IPS-NIHi11 (cell line): ENCODE results near the gene PPP2R3B.
"Not testable (repeated sequence)": the region's sequence is repeated elsewhere in the genome, so short reads cannot be mapped to it uniquely, and the experiment has no call there.

Experiments
- DNase-seq: peaks from one replicate; pipeline ENCODE4 v3.0.0; 2012; ENCODE audit warnings: mixed read lengths, low spot score

The PPP2R3B gene

DNA sequence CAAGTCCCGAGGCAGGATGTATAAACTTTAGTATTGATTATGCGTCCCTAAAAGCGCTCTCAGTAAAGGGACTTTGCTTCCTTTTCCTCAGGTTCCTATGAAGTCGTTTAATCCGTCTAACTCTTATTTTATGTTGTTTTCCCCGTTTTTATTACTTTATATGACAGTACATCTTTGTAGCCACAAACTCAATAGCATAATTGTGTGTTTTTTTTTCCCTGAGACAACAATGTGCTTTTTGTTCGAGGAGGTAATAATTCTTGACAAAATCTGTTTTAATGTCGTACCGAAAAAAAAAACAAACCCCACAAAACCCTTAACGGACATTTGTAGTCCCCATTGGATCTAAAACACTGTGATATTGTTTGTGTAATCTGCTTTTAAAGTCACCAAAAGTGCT is 17.9 kb upstream of the PPP2R3B start:
- DNase-seq = no peak

DNA sequence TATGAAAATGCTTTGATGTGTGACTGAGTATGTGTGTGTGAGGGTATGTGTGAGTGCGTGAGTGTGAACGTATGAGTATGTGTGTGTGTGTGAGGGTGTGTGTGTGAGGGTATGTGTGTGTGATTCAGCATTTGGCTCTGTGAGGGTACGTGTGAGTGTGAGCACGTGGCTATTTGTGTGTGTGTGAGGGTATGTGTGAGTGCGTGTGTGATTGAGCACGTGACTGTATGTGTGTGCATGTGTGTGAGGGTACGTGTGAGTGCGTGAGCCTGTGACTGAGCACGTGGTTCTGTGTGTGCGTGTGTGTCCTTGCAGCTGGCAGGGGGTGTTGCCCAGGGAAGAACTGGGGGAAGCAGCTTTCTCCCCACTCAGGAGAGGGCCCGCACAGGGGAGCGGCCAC is 16.1 kb upstream of the PPP2R3B start:
- DNase-seq = no peak

DNA sequence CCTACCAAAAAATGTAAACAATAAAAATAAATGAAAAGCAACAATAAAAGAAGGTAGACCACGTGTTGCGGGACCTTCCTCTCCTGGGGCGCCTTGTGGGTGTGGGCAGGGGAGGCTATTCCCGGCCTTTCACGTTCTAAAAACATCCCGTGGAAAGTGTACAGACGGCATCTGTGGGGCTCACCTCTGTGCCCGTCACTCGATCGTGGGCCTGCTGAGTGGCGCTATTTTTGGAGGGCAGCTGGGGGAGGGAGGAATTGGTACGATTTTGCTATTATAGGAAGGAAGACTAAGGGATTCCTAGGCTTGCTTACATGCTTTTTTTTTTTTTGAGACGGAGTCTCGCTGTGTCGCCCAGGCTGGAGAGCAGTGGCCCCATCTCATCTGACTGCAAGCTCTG is 13.6 kb upstream of the PPP2R3B start:
- no peak for DNase-seq

DNA sequence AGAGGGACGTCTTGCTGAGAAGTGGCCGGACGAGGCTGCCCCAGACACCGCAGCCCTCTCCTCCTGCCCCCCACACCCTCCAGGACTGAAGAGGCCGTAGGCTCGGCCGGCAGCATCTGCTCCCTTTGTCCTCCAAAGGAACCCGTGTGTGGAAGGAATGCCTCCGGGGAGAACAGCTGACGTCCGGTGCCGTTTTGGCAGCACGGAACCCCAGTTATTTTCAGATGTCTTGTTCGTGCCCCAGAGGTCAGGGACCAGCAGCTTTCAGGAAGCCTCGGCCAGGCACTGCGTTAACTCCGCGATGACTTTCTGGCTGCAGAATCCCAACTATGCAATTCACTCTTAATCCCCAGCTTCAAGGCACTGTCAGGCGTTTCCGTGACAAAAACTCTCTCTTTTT is 10.9 kb upstream of the PPP2R3B start:
- peak; percentile 49 for DNase-seq

DNA sequence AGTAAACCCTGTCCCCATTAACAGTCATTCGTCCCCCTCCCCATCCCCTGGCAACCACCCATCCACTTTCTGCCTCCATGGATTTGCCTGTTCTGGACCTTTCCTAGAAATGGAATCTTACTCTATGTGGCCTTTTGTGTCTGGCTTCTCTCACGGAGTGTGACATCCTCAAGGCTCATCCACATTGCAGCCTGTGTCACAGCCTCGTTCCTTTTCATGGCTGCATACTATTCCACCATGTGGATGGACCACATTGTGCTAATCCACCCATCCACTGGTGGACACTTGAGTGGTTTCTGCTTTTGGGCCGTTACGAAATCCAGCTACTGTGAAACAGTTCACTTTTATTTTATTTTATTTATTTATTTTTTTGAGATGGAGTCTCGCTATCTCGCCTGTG is 8.1 kb upstream of the PPP2R3B start:
- DNase-seq = no peak

DNA sequence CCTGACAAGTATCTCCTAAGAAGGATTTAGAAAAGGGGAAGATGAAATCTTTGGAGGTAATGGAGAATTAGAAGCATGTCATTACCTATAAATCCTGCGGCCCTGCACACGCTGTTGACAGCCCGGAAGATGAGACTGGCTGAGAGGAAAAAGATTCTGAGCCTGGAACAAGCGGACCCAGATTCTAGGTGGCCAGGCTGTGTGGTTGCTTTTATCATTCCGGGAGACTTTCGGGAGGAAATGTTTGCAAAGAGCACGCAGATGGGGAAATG is 5.8 kb upstream of the PPP2R3B start:
- no peak for DNase-seq

DNA sequence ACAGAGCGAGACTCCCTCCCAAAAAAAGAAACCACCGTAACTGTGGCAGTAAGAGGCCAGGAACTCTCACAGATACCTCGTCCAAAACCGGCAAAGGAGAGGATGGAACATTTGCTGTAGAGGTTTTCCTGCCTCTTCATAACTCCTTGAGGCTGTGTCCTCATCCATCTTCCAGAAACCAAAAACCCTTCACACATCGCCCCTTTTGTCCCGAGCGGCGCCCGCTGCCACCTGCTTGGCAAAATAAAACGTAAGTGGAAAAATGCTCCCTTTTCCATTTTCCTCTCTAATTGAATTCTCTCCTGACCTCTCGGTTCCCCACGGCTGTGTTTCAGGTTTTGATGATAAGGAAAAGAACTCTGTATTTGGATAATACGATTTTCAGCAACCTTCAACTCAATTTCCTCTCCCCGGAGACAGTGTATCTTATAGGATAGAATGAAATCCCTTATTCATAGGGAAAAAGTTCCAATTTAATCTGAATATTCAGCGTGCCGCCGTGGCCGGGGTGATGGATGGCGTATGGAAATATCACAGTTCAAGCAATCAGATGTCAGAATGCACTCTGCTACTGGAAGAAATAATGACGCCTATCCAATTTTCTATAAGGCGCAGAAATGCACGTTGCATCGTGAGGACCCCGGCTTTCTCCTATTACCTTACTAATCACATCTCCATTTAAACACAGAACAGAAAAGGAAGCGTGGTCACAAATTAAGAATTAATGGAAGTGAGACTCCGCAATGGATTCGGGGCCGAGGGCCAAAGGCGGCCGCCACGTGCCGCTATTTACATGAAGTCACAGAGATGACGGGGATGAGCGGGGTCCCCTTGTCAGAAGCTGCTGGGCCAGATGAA is 5.2 kb upstream of the PPP2R3B start:
- no peak for DNase-seq

DNA sequence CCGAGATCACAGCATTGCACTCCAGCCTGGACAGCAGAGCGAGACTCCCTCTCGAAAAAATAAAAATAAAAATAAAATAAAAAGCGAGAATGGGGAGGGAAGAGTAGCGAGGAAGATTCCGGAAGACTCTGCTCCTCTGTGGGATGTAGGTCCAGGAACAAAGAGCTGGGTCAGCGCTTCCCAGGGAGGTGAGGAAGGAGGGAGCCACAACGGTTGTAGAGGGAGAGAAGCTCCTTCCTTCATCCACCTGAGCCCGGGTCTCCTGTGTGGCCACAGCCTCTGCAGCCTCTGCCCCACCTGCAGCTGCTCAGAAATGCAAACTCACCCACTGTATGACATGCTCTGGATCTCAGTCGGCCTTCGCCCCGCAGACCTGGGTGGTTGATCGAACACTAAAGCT is 3.8 kb upstream of the PPP2R3B start:
- no peak for DNase-seq

DNA sequence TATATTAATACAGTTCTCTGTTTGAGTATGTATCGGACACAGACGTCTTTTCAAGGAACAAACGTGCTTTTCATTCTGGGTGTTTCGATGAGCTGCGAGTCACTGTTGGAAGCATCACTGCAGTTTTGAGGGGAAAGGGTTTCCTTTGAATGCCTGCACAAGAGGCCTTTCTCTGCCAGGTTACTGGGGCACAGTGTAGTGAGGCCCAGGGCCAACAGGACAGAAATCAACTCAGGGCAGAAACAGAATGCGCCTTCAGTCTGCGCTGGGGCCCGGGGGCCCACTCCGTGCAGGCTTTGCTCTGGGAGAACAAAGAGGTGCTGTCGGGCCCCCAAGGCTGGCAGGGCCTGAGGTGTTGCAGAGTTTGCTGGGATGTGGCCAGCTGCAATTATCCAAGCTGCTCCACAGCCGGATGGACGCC is 2.3 kb upstream of the PPP2R3B start:
- DNase-seq = no peak

DNA sequence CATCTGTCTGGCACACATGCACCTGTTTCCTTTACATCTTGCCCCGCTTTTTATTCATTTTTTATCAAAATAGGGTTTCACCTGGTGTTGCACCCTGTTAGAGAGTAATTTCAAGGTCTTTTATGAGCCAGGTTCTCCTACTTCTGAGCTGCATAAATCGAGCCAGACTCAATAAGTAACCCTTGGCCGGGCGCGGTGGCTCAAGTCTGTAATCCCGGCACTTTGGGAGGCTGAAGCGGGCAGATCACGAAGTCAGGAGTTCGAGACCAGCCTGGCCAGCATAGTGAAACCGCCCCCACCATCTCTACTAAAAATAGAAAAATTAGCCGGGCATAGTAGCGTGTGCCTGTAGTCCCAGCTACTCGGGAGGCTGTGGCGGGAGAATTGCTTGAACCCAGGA is 1.0 kb upstream of the PPP2R3B start:
- DNase-seq = no peak

DNA sequence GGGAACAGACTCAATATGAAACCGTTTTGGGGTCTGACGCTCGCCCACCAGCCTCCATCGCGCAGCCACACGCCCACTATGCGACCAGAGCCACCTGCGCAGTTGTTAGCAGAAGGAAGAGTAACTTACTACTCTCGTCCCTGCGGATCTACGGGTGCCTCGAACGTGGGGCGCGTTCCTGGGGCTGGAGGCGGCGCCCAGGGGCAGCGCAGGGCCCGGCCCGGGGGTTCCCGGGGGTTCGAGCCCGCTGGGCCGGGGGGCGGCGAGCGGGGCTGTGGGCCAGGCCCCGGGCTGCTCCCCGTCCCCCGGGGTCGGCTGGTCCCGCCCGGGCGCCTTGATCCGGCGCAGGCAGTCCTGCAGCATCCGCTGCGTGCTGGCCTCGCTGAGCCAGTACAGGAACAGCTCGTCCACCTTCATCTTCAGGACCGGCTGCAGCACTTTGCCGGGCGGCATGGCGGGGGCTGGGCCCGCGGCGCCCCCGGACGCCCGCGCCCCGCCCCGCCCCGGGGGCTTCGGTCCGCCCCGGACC is 404 bp downstream of the PPP2R3B start:
- no peak for DNase-seq

DNA sequence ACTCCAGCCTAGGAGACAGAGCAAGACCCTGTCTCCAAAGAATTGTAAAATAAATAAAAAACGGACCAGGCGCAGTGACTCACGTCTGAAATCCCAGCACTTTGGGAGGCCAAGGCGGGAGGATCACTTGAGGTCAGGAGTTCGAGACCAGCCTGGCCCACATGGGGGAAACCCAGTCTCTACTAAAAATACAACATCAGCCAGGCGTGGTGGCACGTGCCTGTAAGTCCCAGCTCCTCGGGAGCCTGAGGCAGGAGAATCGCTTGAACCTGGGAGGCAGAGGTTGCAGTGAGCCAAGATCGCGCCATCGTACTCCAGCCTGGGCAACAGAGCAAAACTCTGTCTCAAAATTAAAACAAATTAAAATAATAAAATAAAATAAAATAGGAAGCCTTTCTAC is 971 bp downstream of the PPP2R3B start:
- DNase-seq = not testable (repeated sequence)

DNA sequence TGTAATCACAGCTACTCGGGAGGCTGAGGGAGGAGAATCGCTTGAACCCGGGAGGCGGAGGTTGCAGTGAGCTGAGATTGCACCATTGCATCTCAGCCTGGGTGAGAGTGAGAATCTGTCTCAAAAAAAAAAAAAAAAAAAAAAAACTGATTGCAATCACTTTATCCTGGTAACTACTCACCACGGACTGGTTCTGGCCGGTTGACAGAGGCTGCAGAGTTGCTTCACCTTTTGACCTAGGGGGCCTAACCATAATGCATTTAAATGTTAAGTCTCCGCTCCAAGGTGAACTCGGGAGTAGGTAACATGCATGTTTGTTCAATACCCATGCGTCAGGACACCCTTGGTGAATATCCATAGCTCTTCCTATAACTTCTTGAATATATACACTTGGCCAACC is 1.8 kb downstream of the PPP2R3B start:
- DNase-seq = no peak

DNA sequence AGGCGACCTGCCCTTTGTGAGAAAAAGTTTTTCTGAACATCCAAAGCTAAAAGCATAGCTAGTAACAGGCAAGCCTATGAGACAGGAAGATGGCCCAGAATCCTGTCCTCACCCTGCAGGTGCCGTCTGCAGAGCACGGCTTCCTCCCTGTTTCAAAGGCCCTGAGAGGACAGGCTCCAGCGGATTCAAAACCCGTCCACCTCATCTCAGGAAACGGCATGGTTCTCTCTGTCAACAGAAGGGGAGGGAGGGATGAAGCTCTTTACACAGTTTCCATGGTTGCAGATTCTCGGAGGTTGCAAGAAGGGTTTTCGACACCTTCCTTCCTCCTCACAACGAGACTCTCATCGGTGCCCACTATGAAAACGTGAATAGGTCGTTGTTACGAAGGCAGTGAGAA is 8.3 kb downstream of the PPP2R3B start:
- no peak for DNase-seq

DNA sequence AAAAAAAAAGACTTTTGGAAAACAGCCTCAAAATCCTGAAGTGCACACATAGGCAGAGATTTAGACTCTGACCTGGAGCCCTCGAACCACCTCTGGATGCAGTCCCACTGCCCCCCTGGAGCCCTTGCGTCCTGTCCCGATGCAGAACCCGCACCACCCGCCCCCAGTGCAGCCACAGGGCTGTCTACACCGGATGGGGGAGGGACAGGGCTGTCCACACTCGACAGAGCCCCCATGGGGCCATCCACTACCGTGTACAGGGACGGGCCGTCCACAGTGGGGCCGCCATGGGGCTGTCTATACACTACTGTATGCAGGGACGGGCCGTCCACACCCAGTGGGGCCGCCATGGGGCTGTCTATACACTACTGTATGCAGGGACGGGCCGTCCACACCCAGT is 10.5 kb downstream of the PPP2R3B start:
- DNase-seq = not testable (repeated sequence)

DNA sequence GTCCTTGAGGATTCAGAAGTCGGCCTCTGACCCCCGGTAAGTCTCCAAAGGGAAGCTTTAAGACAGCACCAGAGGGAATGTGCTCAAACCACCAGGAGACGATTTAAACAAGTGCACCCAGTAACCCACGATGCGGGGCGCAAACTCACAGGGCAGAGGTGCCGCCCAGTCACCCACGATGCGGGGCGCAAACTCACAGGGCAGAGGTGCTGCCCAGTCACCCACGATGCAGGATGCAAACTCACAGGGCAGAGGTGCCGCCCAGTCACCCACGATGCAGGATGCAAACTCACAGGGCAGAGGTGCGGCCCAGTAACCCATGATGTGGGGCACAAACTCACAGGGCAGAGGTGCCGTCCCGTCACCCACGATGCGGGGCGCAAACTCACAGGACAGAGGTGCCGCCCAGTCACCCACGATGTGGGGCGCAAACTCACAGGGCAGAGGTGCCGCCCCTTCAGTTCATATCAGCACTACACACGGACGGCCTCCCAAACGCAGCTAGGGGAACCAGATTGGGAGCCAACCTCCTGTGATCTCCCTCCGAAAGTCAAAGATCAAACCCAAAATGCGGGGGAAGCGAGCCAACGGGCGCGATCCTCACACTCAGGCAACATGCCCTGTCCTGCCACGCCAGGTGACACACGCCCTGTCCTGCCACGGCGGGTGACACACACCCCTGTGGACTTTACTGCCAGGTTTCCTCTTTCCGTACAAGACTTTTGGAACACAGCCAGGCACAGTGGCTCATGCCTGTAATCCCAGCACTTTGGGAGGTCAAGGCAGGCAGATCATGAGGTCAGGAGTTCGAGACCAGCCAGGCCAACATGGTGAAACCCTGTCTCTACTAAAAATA is 11.3 kb downstream of the PPP2R3B start:
- no peak for DNase-seq

DNA sequence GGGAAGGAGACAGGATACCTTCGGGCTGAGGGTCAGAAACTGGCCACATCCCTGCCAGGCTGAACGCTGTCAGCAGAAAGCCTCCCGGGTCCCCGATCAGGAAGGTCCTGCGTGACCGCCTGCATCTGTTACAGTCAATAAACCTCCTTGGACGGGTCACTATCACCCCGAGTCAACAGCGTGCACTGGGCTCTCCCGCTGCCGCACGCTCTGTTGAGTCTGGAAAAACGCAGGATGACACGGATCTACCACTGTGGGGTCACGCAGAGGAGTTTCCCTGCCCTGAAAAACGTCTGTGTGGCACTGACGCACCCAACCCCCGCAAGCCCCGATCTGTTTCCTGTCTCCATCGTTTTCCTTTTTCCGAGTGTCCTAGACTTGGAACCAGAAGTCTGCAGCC is 12.1 kb downstream of the PPP2R3B start:
- DNase-seq = no peak

DNA sequence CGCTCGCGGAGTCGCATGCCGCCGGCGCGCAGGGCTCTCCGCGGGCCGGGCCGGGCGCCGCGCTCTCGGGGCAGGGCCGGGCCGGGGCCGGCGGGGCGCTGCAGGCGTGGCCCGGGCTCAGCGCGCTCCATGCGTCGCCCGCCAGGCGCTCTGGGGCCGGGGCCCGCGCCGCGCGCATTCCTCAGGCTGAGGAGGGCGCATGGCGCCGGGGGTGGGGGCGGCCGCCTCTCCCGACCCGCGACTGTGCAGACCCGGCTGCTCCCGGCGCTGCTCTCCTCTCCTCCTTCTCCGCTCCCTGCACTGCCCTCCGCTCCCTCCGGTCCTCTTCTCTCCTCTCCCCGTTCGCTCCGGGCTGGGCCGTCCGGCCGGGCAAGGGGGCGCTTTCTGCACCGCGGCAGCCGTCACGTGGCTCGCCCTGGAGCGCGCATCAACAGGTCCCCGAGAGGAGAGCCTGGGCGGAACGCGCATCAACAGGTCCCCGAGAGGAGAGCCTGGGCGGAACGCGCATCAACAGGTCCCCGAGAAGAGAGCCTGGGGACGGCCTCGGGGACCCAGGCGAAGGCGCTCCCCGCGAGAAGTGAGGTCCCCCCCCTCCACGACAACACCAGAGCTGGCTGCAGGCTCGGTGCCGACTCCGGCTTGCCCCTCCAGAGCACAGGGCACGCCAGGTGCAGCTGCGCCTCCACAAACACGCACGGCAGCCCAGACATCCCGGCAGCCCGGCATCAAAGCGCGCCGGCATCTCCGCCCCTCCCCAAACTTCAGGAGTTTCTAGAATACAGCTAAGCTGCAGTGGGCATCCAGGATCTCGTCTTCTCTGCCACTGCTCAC is 12.9 kb downstream of the PPP2R3B start:
- DNase-seq = peak; percentile 88

DNA sequence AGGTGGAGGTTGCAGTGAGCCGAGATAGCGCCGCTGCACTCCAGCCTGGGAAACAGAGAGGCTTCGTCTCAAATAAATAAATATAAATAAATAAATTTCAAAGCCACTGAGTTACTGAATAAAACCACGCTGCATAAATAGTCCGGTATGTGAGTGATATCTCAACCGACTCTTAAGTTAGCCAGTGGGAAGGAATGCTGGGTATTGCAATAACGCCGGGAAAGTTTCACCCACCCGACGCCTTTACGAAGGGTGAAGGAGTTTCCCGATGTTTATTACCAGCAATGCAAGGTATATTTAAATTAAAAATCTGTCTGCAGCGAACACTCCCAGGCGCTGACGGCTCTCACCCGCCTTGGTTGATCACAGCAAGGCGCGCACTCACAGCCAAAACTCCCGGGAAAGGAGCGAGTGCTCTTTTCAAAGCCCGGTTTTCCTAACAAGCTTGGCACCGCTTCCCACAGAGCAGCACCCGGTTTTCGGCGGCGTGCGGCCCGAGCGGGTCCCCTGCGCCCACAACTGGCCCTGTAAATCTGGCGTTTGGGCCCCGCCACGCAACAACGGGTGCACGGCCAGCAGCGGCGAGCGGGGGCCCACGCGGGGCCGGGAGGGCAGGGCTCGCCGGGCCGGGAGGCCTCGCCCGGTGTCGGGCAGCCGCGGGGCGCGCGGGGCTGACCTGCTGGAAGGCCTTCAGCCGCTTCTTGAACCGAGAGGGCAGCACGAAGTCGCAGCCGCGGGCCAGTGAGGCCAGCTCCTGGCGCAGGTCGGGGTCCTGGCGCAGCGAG is 13.7 kb downstream of the PPP2R3B start:
- DNase-seq = no peak

DNA sequence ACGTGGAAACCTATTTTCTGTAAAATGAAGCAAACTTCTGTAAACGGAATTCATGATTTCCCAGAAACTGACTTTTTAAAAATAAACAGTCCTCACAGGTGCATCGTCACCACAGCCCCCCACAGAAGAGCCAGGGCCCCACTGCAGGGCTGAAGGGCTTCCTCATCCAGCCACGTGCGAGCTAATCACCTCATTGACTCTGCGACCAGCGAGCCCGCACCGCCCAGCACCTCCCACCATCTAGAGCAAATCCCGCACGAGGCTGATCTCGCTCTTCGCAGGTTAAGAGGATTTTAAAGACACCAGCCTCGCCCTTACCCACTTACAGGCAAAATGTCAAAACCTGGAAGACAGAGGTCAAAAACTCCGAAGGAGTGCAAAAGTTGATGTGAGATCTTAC is 14.8 kb downstream of the PPP2R3B start:
- DNase-seq = no peak

DNA sequence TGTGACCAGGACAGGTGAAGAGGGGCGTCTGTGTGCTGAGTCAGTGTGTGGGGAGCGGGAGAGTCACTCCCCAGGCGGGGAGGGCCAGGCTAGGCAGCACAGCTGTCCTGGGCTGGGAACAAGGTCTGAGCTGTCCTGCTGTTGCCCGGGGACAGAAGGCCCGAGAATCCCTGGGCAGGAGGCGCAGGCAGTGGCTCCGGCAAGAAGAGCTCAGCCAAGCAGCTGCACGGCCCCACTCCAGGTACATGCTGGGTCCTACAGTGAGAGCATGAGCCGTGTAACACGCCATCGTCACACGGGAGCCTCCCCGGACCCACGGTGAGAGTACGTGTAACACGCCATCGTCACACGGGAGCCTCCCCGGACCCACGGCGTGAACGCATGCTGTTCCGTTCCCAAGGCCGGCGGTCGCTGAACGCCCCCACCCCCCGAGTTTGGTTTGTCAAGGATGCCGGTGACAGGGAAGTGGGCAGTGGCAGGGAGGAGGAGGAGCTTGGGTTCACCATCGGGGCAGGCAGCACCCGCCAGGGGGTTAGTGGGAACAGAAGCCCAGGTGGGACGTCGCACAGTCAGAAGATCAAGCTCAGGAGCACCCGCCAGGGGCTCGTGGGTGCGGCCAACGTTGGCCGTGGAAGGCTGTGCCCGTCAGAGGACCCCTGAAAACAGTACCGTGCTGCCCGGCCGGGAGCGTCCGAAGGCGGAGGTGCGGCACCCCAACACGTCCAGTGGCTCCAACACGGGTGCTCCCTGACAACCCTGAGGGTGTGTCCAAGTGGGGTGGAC is 15.6 kb downstream of the PPP2R3B start:
- DNase-seq = no peak
